Hepatocyte (in vitro differentiated cells): Measurements from ENCODE around the gene ADAMTS9.

Experiments used
- EZH2 ChIP-seq: fragments of 200-600 bp; sonication (generic); IDR thresholded peaks from 2 replicates; pipeline ENCODE4 v1.6.1; 2016; ENCODE audit warnings: antibody characterized with exemption, mild to moderate bottlenecking, borderline replicate concordance
- EZH2phosphoT487 ChIP-seq: fragments of 200-600 bp; sonication (generic); IDR thresholded peaks from one replicate; pipeline ENCODE4 v1.6.1; 2018; ENCODE audit warnings: antibody characterized with exemption, mild to moderate bottlenecking, low read depth, moderate library complexity; ENCODE audit not compliant: unreplicated experiment, severe bottlenecking
- TF ChIP-seq, protein P1 (sequence below): fragments of 200-600 bp; sonication (generic); IDR thresholded peaks from 2 replicates; pipeline ENCODE4 v1.5.1; 2016; ENCODE audit warnings: antibody characterized with exemption, mild to moderate bottlenecking; ENCODE audit not compliant: poor library complexity

DNA sequence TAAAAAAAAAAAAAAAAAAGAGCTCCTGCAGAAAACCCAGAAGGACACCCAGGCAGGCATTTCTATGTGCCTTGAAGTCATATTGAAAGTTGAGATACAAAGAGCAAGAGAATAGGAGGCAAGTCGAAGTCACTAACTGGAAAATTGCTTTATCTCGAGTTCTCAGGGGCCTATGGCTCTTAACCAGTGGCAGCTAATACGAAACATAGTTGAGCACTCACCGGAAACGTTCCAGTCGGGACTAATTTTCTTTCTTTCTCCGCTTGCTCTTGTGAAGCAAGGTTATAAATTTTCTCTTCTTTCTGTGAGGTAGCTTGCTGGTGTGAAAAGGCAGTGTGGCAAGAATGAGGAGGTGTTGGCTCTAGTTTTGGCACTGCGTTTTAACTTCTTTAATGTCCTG is 181.5 kb downstream of the ADAMTS9 start:
- TF ChIP-seq, protein P1, sequence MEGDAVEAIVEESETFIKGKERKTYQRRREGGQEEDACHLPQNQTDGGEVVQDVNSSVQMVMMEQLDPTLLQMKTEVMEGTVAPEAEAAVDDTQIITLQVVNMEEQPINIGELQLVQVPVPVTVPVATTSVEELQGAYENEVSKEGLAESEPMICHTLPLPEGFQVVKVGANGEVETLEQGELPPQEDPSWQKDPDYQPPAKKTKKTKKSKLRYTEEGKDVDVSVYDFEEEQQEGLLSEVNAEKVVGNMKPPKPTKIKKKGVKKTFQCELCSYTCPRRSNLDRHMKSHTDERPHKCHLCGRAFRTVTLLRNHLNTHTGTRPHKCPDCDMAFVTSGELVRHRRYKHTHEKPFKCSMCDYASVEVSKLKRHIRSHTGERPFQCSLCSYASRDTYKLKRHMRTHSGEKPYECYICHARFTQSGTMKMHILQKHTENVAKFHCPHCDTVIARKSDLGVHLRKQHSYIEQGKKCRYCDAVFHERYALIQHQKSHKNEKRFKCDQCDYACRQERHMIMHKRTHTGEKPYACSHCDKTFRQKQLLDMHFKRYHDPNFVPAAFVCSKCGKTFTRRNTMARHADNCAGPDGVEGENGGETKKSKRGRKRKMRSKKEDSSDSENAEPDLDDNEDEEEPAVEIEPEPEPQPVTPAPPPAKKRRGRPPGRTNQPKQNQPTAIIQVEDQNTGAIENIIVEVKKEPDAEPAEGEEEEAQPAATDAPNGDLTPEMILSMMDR: no peak
- TF ChIP-seq EZH2 (no peak), EZH2phosphoT487 (no peak)
